HEK293 (cell line): ENCODE data around the gene TUBB2B.
A peak's percentile ranks its signal among the peaks of the same experiment; 100 is the strongest.

Source experiments
- CTCF ChIA-PET: fragments of 350-600 bp; formaldehyde crosslinking; extraction: SDS; loops from one replicate; lab custom pipeline; 2021; ENCODE audit warnings: antibody characterized with exemption; lab: Yijun Ruan, JAX
- POLR2A ChIA-PET: fragments of 300-600 bp; formaldehyde crosslinking; extraction: SDS; loops from one replicate; lab custom pipeline; 2020; ENCODE audit warnings: antibody characterized with exemption, inconsistent platforms; lab: Yijun Ruan, JAX
- H3K27ac ChIP-seq: fragments of 200-500 bp; sonication (Bioruptor generic); 2 replicates; pipeline ENCODE4 v1.5.1; 2014; ENCODE audit warnings: low read depth, low read length, control low read depth, inconsistent platforms; ENCODE audit errors: extremely low read depth
- H3K36me3 ChIP-seq, 2 experiments: fragments of 200-500 bp in 1 of 2; sonication (Bioruptor generic) in 1 of 2; 1 replicate in 1 of 2; 2 replicates in 1 of 2; pipeline ENCODE4 v1.5.1; 2014 to 2017; ENCODE audit warnings: inconsistent platforms in 2 of 2, low read length in 2 of 2; ENCODE audit not compliant: control insufficient read depth in 2 of 2, insufficient read depth in 1 of 2
- H3K4me1 ChIP-seq: fragments of 200-500 bp; sonication (Bioruptor generic); 2 replicates; pipeline ENCODE4 v1.5.1; 2014; ENCODE audit warnings: mild to moderate bottlenecking, low read length, inconsistent platforms; ENCODE audit not compliant: control insufficient read depth, insufficient read depth
- H3K4me3 ChIP-seq: 2 replicates; pipeline ENCODE4 v1.5.1; 2011; ENCODE audit warnings: low read depth, mild to moderate bottlenecking, control low read depth, low read length, moderate library complexity
- H3K9me3 ChIP-seq: fragments of 200-500 bp; sonication (Bioruptor generic); 2 replicates; pipeline ENCODE4 v1.5.1; 2014; ENCODE audit warnings: low read depth, low read length, inconsistent platforms; ENCODE audit not compliant: control insufficient read depth, insufficient read depth
- IKZF3 ChIP-seq: fragments of 450-650 bp; IDR thresholded peaks from 2 replicates; pipeline ENCODE4 v1.5.0; 2018; ENCODE audit warnings: missing biosample characterization, mild to moderate bottlenecking, missing genetic modification characterization, moderate library complexity
- KLF1 ChIP-seq: fragments of 450-650 bp; formaldehyde crosslinking; IDR thresholded peaks from 2 replicates; pipeline ENCODE4 v1.5.1; 2016; ENCODE audit warnings: missing biosample characterization, missing genetic modification characterization
- MEIS1 ChIP-seq: sonication (generic); formaldehyde crosslinking; IDR thresholded peaks from 2 replicates; pipeline ENCODE4 v1.8.1; 2022; ENCODE audit warnings: missing genetic modification reagents, mild to moderate bottlenecking, borderline replicate concordance
- REST ChIP-seq: fragments of 450-650 bp; formaldehyde crosslinking; IDR thresholded peaks from 2 replicates; pipeline ENCODE4 v1.5.1; 2016; ENCODE audit warnings: missing biosample characterization, missing genetic modification characterization
- SCRT2 ChIP-seq: fragments of 450-650 bp; formaldehyde crosslinking; IDR thresholded peaks from 2 replicates; pipeline ENCODE4 v1.5.1; 2016; ENCODE audit warnings: missing biosample characterization, missing genetic modification characterization
- SP7 ChIP-seq: fragments of 450-650 bp; formaldehyde crosslinking; IDR thresholded peaks from 2 replicates; pipeline ENCODE4 v1.5.1; 2016; ENCODE audit warnings: missing biosample characterization, missing genetic modification characterization
- ZBTB48 ChIP-seq: fragments of 450-650 bp; formaldehyde crosslinking; IDR thresholded peaks from 2 replicates; pipeline ENCODE4 v1.5.1; 2016; ENCODE audit warnings: missing biosample characterization, missing genetic modification characterization
- ZNF214 ChIP-seq: fragments of 450-650 bp; formaldehyde crosslinking; IDR thresholded peaks from 2 replicates; pipeline ENCODE4 v1.5.1; 2017; ENCODE audit warnings: missing biosample characterization, mild to moderate bottlenecking, missing genetic modification characterization, borderline replicate concordance
- ZNF266 ChIP-seq: fragments of 450-650 bp; formaldehyde crosslinking; IDR thresholded peaks from 2 replicates; pipeline ENCODE4 v1.5.1; 2016; ENCODE audit warnings: missing biosample characterization, missing genetic modification characterization, low read depth
- ZNF404 ChIP-seq: fragments of 450-650 bp; formaldehyde crosslinking; IDR thresholded peaks from 2 replicates; pipeline ENCODE4 v1.5.1; 2017; ENCODE audit warnings: missing biosample characterization, missing genetic modification characterization
- ZNF530 ChIP-seq: fragments of 450-650 bp; formaldehyde crosslinking; IDR thresholded peaks from 2 replicates; pipeline ENCODE4 v1.5.1; 2016; ENCODE audit warnings: low read depth, missing biosample characterization, missing genetic modification characterization
- ZNF558 ChIP-seq: fragments of 450-650 bp; formaldehyde crosslinking; IDR thresholded peaks from 2 replicates; pipeline ENCODE4 v1.5.1; 2016; ENCODE audit warnings: missing biosample characterization, missing genetic modification characterization
- ZNF600 ChIP-seq: fragments of 450-650 bp; formaldehyde crosslinking; IDR thresholded peaks from 2 replicates; pipeline ENCODE4 v1.5.1; 2016; ENCODE audit warnings: missing biosample characterization, missing genetic modification characterization
- ZNF645 ChIP-seq: fragments of 450-650 bp; formaldehyde crosslinking; IDR thresholded peaks from 2 replicates; pipeline ENCODE4; 2016; ENCODE audit warnings: missing biosample characterization, missing genetic modification characterization
- ZNF747 ChIP-seq: fragments of 450-650 bp; formaldehyde crosslinking; IDR thresholded peaks from 2 replicates; pipeline ENCODE4 v1.5.1; 2016; ENCODE audit warnings: missing biosample characterization, missing genetic modification characterization
- TF ChIP-seq, protein P1 (sequence below): fragments of 450-650 bp; formaldehyde crosslinking; conservative IDR thresholded peaks from 2 replicates; pipeline ENCODE4 v1.5.1; 2016; ENCODE audit warnings: low read depth, missing biosample characterization, missing genetic modification characterization
- TF ChIP-seq, protein P2 (sequence below): fragments of 450-650 bp; formaldehyde crosslinking; IDR thresholded peaks from 2 replicates; pipeline ENCODE4 v1.5.1; 2016; ENCODE audit warnings: missing biosample characterization, missing genetic modification characterization, low read depth
- TF ChIP-seq, protein P3 (sequence below): fragments of 450-650 bp; formaldehyde crosslinking; IDR thresholded peaks from 2 replicates; pipeline ENCODE4 v1.5.1; 2017; ENCODE audit warnings: missing biosample characterization, missing genetic modification characterization

TUBB2B gene

DNA sequence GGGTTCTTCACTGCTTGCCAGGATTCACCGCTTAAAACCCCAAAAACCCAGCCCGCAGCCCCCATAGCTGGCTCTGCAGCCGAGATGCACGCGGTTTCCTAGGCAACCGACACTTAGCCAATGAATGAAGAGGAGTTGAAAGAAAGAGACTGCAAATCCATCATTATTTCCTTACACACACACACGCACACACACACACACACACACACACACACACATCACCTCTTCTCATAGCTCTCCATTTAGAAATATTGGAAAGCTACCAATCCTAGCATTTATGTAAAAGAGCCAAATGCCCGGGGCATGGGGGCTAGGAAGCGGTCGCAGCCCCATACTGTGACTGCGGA, 3.4 kb upstream of the TUBB2B start (continued):
- TF ChIP-seq, protein P1, sequence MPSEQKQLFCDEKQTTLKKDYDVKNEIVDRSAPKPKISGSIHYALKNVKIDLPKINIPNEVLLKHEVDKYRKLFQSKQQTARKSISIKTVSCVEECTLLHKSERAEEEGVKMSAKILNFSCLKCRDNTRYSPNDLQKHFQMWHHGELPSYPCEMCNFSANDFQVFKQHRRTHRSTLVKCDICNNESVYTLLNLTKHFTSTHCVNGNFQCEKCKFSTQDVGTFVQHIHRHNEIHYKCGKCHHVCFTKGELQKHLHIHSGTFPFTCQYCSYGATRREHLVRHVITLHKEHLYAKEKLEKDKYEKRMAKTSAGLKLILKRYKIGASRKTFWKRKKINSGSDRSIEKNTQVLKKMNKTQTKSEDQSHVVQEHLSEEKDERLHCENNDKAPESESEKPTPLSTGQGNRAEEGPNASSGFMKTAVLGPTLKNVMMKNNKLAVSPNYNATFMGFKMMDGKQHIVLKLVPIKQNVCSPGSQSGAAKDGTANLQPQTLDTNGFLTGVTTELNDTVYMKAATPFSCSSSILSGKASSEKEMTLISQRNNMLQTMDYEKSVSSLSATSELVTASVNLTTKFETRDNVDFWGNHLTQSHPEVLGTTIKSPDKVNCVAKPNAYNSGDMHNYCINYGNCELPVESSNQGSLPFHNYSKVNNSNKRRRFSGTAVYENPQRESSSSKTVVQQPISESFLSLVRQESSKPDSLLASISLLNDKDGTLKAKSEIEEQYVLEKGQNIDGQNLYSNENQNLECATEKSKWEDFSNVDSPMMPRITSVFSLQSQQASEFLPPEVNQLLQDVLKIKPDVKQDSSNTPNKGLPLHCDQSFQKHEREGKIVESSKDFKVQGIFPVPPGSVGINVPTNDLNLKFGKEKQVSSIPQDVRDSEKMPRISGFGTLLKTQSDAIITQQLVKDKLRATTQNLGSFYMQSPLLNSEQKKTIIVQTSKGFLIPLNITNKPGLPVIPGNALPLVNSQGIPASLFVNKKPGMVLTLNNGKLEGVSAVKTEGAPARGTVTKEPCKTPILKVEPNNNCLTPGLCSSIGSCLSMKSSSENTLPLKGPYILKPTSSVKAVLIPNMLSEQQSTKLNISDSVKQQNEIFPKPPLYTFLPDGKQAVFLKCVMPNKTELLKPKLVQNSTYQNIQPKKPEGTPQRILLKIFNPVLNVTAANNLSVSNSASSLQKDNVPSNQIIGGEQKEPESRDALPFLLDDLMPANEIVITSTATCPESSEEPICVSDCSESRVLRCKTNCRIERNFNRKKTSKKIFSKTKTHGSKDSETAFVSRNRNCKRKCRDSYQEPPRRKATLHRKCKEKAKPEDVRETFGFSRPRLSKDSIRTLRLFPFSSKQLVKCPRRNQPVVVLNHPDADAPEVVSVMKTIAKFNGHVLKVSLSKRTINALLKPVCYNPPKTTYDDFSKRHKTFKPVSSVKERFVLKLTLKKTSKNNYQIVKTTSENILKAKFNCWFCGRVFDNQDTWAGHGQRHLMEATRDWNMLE = no peak
- TF ChIP-seq REST (tag by site-specific recombination) = peak; percentile 37; the same call in 1 of the 2 replicates
- TF ChIP-seq SP7 = peak; percentile 81
- TF ChIP-seq ZNF645 (tag by site-specific recombination) = peak; percentile 31; the same call in 1 of the 2 replicates

- CTCF ChIA-PET = interaction anchor here (0.6 to 3.0 kb wide), 4 partner anchors 17 to 239 kb away, joined by 3 to 27 read pairs (median 6); no protein-coding TSS in a partner anchor
- Histone ChIP-seq H3K36me3 (peaks cover 0 to 7% of the 10 kb centered on the region in 2 experiments; a peak in 1 of 3 replicates), H3K9me3 (no peaks in the 10 kb centered on the region), H3K27ac (no peak overlapping the region), H3K4me3 (no peak overlapping the region), H3K4me1 (peaks cover 8% of the 10 kb centered on the region; the same call in 1 of the 2 replicates)
- POLR2A ChIA-PET = interaction anchor here (0.7 to 3.5 kb wide), 10 partner anchors 9 to 780 kb away, joined by 3 to 21 read pairs (median 7); partner anchors contain the start of genes PSMG4, SERPINB6 and TUBB2A
- TF ChIP-seq SCRT2 (tag by site-specific recombination) (no peak), ZNF530 (tag by site-specific recombination) (no peak), KLF1 (tag by site-specific recombination) (no peak), IKZF3 (no peak), REST (tag by site-specific recombination) (no peak), ZNF600 (tag by site-specific recombination) (no peak), ZNF266 (tag by site-specific recombination) (no peak), MEIS1 (no peak), ZNF747 (tag by site-specific recombination) (no peak), ZBTB48 (tag by site-specific recombination) (no peak), ZNF214 (tag by site-specific recombination) (no peak), ZNF558 (tag by site-specific recombination) (no peak), ZNF404 (tag by site-specific recombination) (no peak)
- TF ChIP-seq, protein P2, sequence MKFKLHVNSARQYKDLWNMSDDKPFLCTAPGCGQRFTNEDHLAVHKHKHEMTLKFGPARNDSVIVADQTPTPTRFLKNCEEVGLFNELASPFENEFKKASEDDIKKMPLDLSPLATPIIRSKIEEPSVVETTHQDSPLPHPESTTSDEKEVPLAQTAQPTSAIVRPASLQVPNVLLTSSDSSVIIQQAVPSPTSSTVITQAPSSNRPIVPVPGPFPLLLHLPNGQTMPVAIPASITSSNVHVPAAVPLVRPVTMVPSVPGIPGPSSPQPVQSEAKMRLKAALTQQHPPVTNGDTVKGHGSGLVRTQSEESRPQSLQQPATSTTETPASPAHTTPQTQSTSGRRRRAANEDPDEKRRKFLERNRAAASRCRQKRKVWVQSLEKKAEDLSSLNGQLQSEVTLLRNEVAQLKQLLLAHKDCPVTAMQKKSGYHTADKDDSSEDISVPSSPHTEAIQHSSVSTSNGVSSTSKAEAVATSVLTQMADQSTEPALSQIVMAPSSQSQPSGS (tag by site-specific recombination) = no peak
- TF ChIP-seq, protein P3, sequence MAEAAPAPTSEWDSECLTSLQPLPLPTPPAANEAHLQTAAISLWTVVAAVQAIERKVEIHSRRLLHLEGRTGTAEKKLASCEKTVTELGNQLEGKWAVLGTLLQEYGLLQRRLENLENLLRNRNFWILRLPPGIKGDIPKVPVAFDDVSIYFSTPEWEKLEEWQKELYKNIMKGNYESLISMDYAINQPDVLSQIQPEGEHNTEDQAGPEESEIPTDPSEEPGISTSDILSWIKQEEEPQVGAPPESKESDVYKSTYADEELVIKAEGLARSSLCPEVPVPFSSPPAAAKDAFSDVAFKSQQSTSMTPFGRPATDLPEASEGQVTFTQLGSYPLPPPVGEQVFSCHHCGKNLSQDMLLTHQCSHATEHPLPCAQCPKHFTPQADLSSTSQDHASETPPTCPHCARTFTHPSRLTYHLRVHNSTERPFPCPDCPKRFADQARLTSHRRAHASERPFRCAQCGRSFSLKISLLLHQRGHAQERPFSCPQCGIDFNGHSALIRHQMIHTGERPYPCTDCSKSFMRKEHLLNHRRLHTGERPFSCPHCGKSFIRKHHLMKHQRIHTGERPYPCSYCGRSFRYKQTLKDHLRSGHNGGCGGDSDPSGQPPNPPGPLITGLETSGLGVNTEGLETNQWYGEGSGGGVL (tag by site-specific recombination) = no peak
Measured at GRCh38 chr6:3230256-3230882, 2.9 kb upstream of the TUBB2B start.
